Glutamatergic neuron (in vitro differentiated cells): Measurements from ENCODE around the gene SMIM30. TPM values are rescaled to one million over a fixed set of nuclear protein-coding genes. Genes with fewer than 3 reads are reported as not detected.
"Not testable (repeated sequence)": the region's sequence is repeated elsewhere in the genome, so short reads cannot be mapped to it uniquely, and the experiment has no call there.

Source experiments
- DNase-seq: peaks from one replicate; pipeline ENCODE4 v3.0.0; 2022
- H3K27ac Mint-ChIP-seq: one replicate; pipeline ENCODE4 v1.8.0; 2020; ENCODE audit warnings: mild to moderate bottlenecking, mixed read lengths, inconsistent platforms; ENCODE audit not compliant: unreplicated experiment
- H3K27me3 Mint-ChIP-seq: one replicate; pipeline ENCODE4 v1.8.0; 2020; ENCODE audit warnings: mild to moderate bottlenecking, moderate library complexity, mixed read lengths, inconsistent platforms; ENCODE audit not compliant: unreplicated experiment
- H3K36me3 Mint-ChIP-seq: one replicate; pipeline ENCODE4 v1.8.0; 2020; ENCODE audit warnings: mild to moderate bottlenecking, mixed read lengths, inconsistent platforms; ENCODE audit not compliant: unreplicated experiment
- H3K4me1 Mint-ChIP-seq: one replicate; pipeline ENCODE4 v1.8.0; 2020; ENCODE audit warnings: mild to moderate bottlenecking, low read depth, mixed read lengths, inconsistent platforms; ENCODE audit not compliant: unreplicated experiment
- H3K4me3 Mint-ChIP-seq: one replicate; pipeline ENCODE4 v1.8.0; 2020; ENCODE audit warnings: mild to moderate bottlenecking, mixed read lengths, inconsistent platforms; ENCODE audit not compliant: unreplicated experiment
- H3K9me3 Mint-ChIP-seq: one replicate; pipeline ENCODE4 v1.8.0; 2020; ENCODE audit warnings: mild to moderate bottlenecking, moderate library complexity, mixed read lengths, inconsistent platforms; ENCODE audit not compliant: unreplicated experiment
- CTCF ChIP-seq: fragments of 200-600 bp; sonication (generic); IDR thresholded peaks from one replicate; pipeline ENCODE4 v1.5.0; 2021; ENCODE audit not compliant: partially characterized antibody, unreplicated experiment
- long read RNA-seq: library from polyadenylated mRNA; unstranded; transcript quantifications from one replicate; pipeline ENCODE4 v2.0.0, GENCODE V29; 2020; ENCODE audit not compliant: unreplicated experiment
- total RNA-seq: library from RNA; stranded (reverse); fragmentation: NEBNext Ultra II Directional; extraction: Animal tissue kit (Norgen Biotek cat#: 25700); gene quantifications from one replicate; pipeline ENCODE4 v1.2.1, GENCODE V29; 2021; ENCODE audit not compliant: unreplicated experiment

SMIM30 gene
- 16.0 TPM for total RNA-seq
- long read RNA-seq, transcript SMIM30-201 (3 exons, 1,070 nt): major isoform, 7 of 10 reads
- long read RNA-seq, partial matches to known transcripts: 0 of 10 reads
- long read RNA-seq, other reads (novel, unspliced or antisense): 0 of 10 reads

- H3K27ac Mint-ChIP-seq: peak within 1 kb of the TSS; percentile 57
- peaks cover 1% of the 10 kb centered on the region for H3K9me3 Mint-ChIP-seq
- H3K27me3 Mint-ChIP-seq: no peaks in the 10 kb centered on the region
- peak within 1 kb of the TSS; percentile 92 for H3K4me3 Mint-ChIP-seq
- no peaks in the 10 kb centered on the region for H3K36me3 Mint-ChIP-seq
- H3K4me1 Mint-ChIP-seq: peaks cover 5% of the 10 kb centered on the region
- TF ChIP-seq CTCF: no peak
- DNase-seq: peak; percentile 91
These were observed at the start of gene SMIM30 for GRCh38 chr7:113118074-113118959. Gene SMIM30, minus strand, starts transcription at chr7:113118554. Its CDS starts 976 bp downstream, at chr7:113117578.

- H3K27me3 Mint-ChIP-seq, H3K9me3 Mint-ChIP-seq, H3K4me3 Mint-ChIP-seq, H3K36me3 Mint-ChIP-seq, DNase-seq, H3K4me1 Mint-ChIP-seq, H3K27ac Mint-ChIP-seq: not testable (repeated sequence)
These were observed 47.8 kb upstream of the SMIM30 start for GRCh38 chr7:113166176-113166575.

- TF ChIP-seq CTCF: no peak
- no peaks in the 10 kb centered on the region for H3K27me3 Mint-ChIP-seq
- no peaks in the 10 kb centered on the region for H3K36me3 Mint-ChIP-seq
- no peak overlapping the region for H3K4me3 Mint-ChIP-seq
- peaks cover under 1% of the 10 kb centered on the region for H3K9me3 Mint-ChIP-seq
- no peak for DNase-seq
- H3K27ac Mint-ChIP-seq: no peak overlapping the region
- H3K4me1 Mint-ChIP-seq: no peaks in the 10 kb centered on the region
These were observed 42.7 kb upstream of the SMIM30 start for GRCh38 chr7:113161050-113161449.

- no peak overlapping the region for H3K27ac Mint-ChIP-seq
- no peaks in the 10 kb centered on the region for H3K4me1 Mint-ChIP-seq
- H3K36me3 Mint-ChIP-seq: no peaks in the 10 kb centered on the region
- no peak overlapping the region for H3K4me3 Mint-ChIP-seq
- no peaks in the 10 kb centered on the region for H3K9me3 Mint-ChIP-seq
- TF ChIP-seq CTCF: peak; percentile 73
- peaks cover 2% of the 10 kb centered on the region for H3K27me3 Mint-ChIP-seq
- DNase-seq: peak; percentile 16
These were observed 41.5 kb upstream of the SMIM30 start for GRCh38 chr7:113159746-113160339.

GRCh38 chr7:113158756-113159155 is 40.4 kb upstream of the SMIM30 start:
- H3K36me3 Mint-ChIP-seq: no peaks in the 10 kb centered on the region
- no peaks in the 10 kb centered on the region for H3K9me3 Mint-ChIP-seq
- no peaks in the 10 kb centered on the region for H3K4me1 Mint-ChIP-seq
- H3K27ac Mint-ChIP-seq: no peak overlapping the region
- no peak for TF ChIP-seq CTCF
- H3K4me3 Mint-ChIP-seq: no peak overlapping the region
- no peak for DNase-seq
- peaks cover 3% of the 10 kb centered on the region for H3K27me3 Mint-ChIP-seq
